ENCODE measurements around the gene LILRB3.
"Not testable (repeated sequence)": the region's sequence is repeated elsewhere in the genome, so short reads cannot be mapped to it uniquely, and the experiment has no call there.

The LILRB3 gene

GRCh38 chr19:54209811-54210494, 12.9 kb downstream of the LILRB3 start:
- ATAC-seq (replicated peaks), result no peak
- Mint-ChIP-seq H3K36me3 (peaks cover 60 to 73% of the 10 kb centered on the region in 2 donors), H3K27me3 (no peaks in the 10 kb centered on the region), H3K27ac (peak overlapping the region; percentile 99), H3K9me3 (peaks cover 0 to 5% of the 10 kb centered on the region in 2 donors), H3K4me3 (peak overlapping the region; percentile 57 to 62), H3K4me1 (peaks cover 54 to 65% of the 10 kb centered on the region in 2 donors)
- DNase-seq, result no peak

- peaks cover 57 to 72% of the 10 kb centered on the region in 2 donors for H3K4me1 Mint-ChIP-seq
- H3K4me3 Mint-ChIP-seq, result peak overlapping the region; percentile 57 to 62
- DNase-seq (no peak), ATAC-seq (replicated peaks) (no peak)
- no peaks in the 10 kb centered on the region for H3K27me3 Mint-ChIP-seq
- H3K36me3 Mint-ChIP-seq, result peaks cover 67 to 80% of the 10 kb centered on the region in 2 donors
- H3K9me3 Mint-ChIP-seq, result peaks cover 0 to 5% of the 10 kb centered on the region in 2 donors
- H3K27ac Mint-ChIP-seq, result peak overlapping the region; percentile 99
Observed at GRCh38 chr19:54209058-54209810, 13.6 kb downstream of the LILRB3 start.

- Mint-ChIP-seq H3K4me1 (peaks cover 57 to 77% of the 10 kb centered on the region in 2 donors), H3K36me3 (peaks cover 71 to 81% of the 10 kb centered on the region in 2 donors), H3K9me3 (peaks cover 0 to 5% of the 10 kb centered on the region in 2 donors), H3K27me3 (no peaks in the 10 kb centered on the region), H3K27ac (peak overlapping the region; percentile 99), H3K4me3 (peak overlapping the region; percentile 68 to 82)
- ATAC-seq (replicated peaks) (no peak), DNase-seq (no peak)
Observed at GRCh38 chr19:54208784-54209057, 14.1 kb downstream of the LILRB3 start.

- Mint-ChIP-seq H3K27ac (peak overlapping the region; percentile 99), H3K27me3 (no peaks in the 10 kb centered on the region), H3K36me3 (peaks cover 74 to 84% of the 10 kb centered on the region in 2 donors), H3K4me3 (peak overlapping the region; percentile 68 to 82), H3K4me1 (peaks cover 58 to 82% of the 10 kb centered on the region in 2 donors), H3K9me3 (peaks cover 0 to 5% of the 10 kb centered on the region in 2 donors)
- DNase-seq (peak; percentile 81), ATAC-seq (replicated peaks) (peak; percentile 73 to 78)
Observed at GRCh38 chr19:54207983-54208783, 14.6 kb downstream of the LILRB3 start.

- Mint-ChIP-seq H3K4me3 (peak overlapping the region; percentile 68 to 82), H3K36me3 (peaks cover 75 to 84% of the 10 kb centered on the region in 2 donors), H3K9me3 (peaks cover 0 to 5% of the 10 kb centered on the region in 2 donors), H3K27ac (peak overlapping the region; percentile 99), H3K27me3 (no peaks in the 10 kb centered on the region), H3K4me1 (peaks cover 60 to 88% of the 10 kb centered on the region in 2 donors)
- ATAC-seq (replicated peaks) (peak; percentile 5 to 12), DNase-seq (no peak)
Observed at GRCh38 chr19:54207676-54207982, 15.2 kb downstream of the LILRB3 start.

GRCh38 chr19:54207193-54207592, 15.6 kb downstream of the LILRB3 start:
- ATAC-seq (replicated peaks); H3K9me3 Mint-ChIP-seq; H3K27me3 Mint-ChIP-seq; DNase-seq: not testable (repeated sequence)
- H3K4me3 Mint-ChIP-seq, result peak overlapping the region; percentile 68 to 82
- H3K4me1 Mint-ChIP-seq, result peaks cover 62 to 92% of the 10 kb centered on the region in 2 donors
- H3K27ac Mint-ChIP-seq, result peak overlapping the region; percentile 99
- H3K36me3 Mint-ChIP-seq, result peaks cover 76 to 87% of the 10 kb centered on the region in 2 donors

GRCh38 chr19:54206831-54207177, 16.0 kb downstream of the LILRB3 start:
- DNase-seq (no peak), ATAC-seq (replicated peaks) (no peak)
- Mint-ChIP-seq H3K27me3 (no peaks in the 10 kb centered on the region), H3K36me3 (peaks cover 77 to 88% of the 10 kb centered on the region in 2 donors), H3K9me3 (peaks cover 0 to 5% of the 10 kb centered on the region in 2 donors), H3K4me1 (peaks cover 62 to 96% of the 10 kb centered on the region in 2 donors), H3K27ac (peak overlapping the region; percentile 42), H3K4me3 (peak overlapping the region; percentile 68 to 82)

- peak overlapping the region; percentile 59 for H3K27ac Mint-ChIP-seq
- H3K9me3 Mint-ChIP-seq, result peaks cover 0 to 4% of the 10 kb centered on the region in 2 donors
- peak overlapping the region; percentile 68 to 82 for H3K4me3 Mint-ChIP-seq
- ATAC-seq (replicated peaks), result no peak
- DNase-seq, result no peak
- peaks cover 81 to 92% of the 10 kb centered on the region in 2 donors for H3K36me3 Mint-ChIP-seq
- no peaks in the 10 kb centered on the region for H3K27me3 Mint-ChIP-seq
- H3K4me1 Mint-ChIP-seq, result peaks cover 61 to 97% of the 10 kb centered on the region in 2 donors
Observed at GRCh38 chr19:54206030-54206830, 16.6 kb downstream of the LILRB3 start.

- H3K4me1 Mint-ChIP-seq, result peaks cover 57 to 92% of the 10 kb centered on the region in 2 donors
- peaks cover 77 to 90% of the 10 kb centered on the region in 2 donors for H3K36me3 Mint-ChIP-seq
- H3K27ac Mint-ChIP-seq, result peak overlapping the region; percentile 87
- peak overlapping the region; percentile 51 to 69 for H3K4me3 Mint-ChIP-seq
- ATAC-seq (replicated peaks), result no peak
- no peaks in the 10 kb centered on the region for H3K9me3 Mint-ChIP-seq
- no peak for DNase-seq
- H3K27me3 Mint-ChIP-seq, result no peaks in the 10 kb centered on the region
Observed at GRCh38 chr19:54204767-54205468, 17.9 kb downstream of the LILRB3 start.

GRCh38 chr19:54203151-54203611, 19.6 kb downstream of the LILRB3 start:
- H3K27me3 Mint-ChIP-seq, result no peaks in the 10 kb centered on the region
- no peaks in the 10 kb centered on the region for H3K9me3 Mint-ChIP-seq
- no peak for ATAC-seq (replicated peaks)
- H3K36me3 Mint-ChIP-seq, result peaks cover 65 to 78% of the 10 kb centered on the region in 2 donors
- H3K4me3 Mint-ChIP-seq, result peak overlapping the region; percentile 94 to 100
- H3K27ac Mint-ChIP-seq, result peak overlapping the region; percentile 83
- peaks cover 45 to 81% of the 10 kb centered on the region in 2 donors for H3K4me1 Mint-ChIP-seq
- DNase-seq, result no peak

- Mint-ChIP-seq H3K36me3 (peaks cover 58 to 72% of the 10 kb centered on the region in 2 donors), H3K27me3 (no peaks in the 10 kb centered on the region), H3K4me1 (peaks cover 36 to 69% of the 10 kb centered on the region in 2 donors), H3K27ac (peak overlapping the region; percentile 100), H3K4me3 (peak overlapping the region; percentile 94 to 100), H3K9me3 (no peaks in the 10 kb centered on the region)
- DNase-seq (no peak), ATAC-seq (replicated peaks) (no peak)
Observed at GRCh38 chr19:54201980-54202379, 20.8 kb downstream of the LILRB3 start.

- Mint-ChIP-seq H3K4me1 (peaks cover 29 to 61% of the 10 kb centered on the region in 2 donors), H3K27ac (peak overlapping the region; percentile 100), H3K4me3 (peak overlapping the region; percentile 94 to 100), H3K36me3 (peaks cover 51 to 66% of the 10 kb centered on the region in 2 donors), H3K9me3 (no peaks in the 10 kb centered on the region), H3K27me3 (no peaks in the 10 kb centered on the region)
- ATAC-seq (replicated peaks) (no peak), DNase-seq (no peak)
Observed at GRCh38 chr19:54201172-54201701, 21.6 kb downstream of the LILRB3 start.

- H3K4me3 Mint-ChIP-seq, result peak overlapping the region; percentile 71 to 78
- H3K4me1 Mint-ChIP-seq, result peaks cover 20 to 43% of the 10 kb centered on the region in 2 donors
- no peaks in the 10 kb centered on the region for H3K9me3 Mint-ChIP-seq
- peaks cover 40 to 59% of the 10 kb centered on the region in 2 donors for H3K36me3 Mint-ChIP-seq
- H3K27ac Mint-ChIP-seq, result peak overlapping the region; percentile 45
- no peak for ATAC-seq (replicated peaks)
- H3K27me3 Mint-ChIP-seq, result no peaks in the 10 kb centered on the region
- DNase-seq, result no peak
Observed at GRCh38 chr19:54199401-54199800, 23.4 kb downstream of the LILRB3 start.

All from stimulated activated naive B cell treated with anti-CD40 and anti-IgM and Interleukin-4, amounts not matched to agents 10 μg/mL and 1 μg/mL and 100 μg/mL, for 72 hours (primary cell).